SK-MEL-5 (cell line): Measurements from ENCODE around the gene GDPD4. TPM values are rescaled to one million over a fixed set of nuclear protein-coding genes. Genes with fewer than 3 reads are reported as not detected.

Source experiments
- DNase-seq: peaks from one replicate; pipeline ENCODE4 v3.0.0-alpha.2; 2016; ENCODE audit warnings: low read depth, low spot score
- in situ Hi-C: cut with HindIII; loops from 2 replicates; pipeline ENCODE4 v1.10.0; 2016; ENCODE audit warnings: low sequenced_read_pairs, high pct_unique_total_duplicates, low pct_unique_long_range_greater_than_20kb
- total RNA-seq: library from RNA; depleted of rRNA; stranded (reverse); fragments of >200 nt; shearing (Covaris generic); gene quantifications from 2 replicates; pipeline ENCODE4 v1.2.3, GENCODE V29; 2014

GDPD4 gene
- total RNA-seq, 1 experiment from 2014 or later, result not detected

DNA sequence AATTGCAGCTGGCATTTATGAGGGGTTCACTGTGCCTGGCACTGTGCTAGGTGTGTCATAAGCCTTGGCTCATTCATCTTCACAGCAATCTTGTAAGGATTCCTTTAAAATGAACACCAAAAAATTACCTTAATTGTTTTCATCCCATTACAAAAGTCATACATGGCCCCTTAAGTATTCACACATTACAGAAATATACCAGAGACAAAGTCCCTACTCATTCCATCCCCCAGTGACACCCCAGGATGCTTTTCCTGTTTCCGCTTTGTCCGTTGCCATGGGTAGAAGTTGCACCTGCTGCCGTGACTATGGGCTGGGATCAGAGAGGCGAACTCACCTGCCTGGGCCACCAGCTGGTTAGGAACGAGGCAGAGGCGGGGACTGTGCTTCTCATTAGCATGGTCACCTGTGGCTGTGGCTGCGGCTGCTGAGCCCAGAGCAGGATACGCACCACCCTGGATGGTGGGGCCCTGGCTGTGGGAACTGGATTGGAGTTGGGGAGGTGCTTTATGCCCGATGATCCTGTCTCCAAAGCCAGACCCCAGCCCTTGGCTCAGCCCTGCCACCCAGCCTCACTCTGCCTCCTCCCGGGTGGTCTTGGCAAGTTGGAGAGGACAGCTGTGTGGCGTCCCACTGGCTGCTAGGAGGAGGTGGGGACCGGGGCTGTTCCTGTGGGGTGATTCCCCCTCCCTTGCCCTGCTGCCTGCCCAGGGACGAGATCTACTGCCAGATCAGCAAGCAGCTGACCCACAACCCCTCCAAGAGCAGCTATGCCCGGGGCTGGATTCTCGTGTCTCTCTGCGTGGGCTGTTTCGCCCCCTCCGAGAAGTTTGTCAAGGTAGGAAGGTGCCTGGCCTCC, 112.6 kb downstream of the GDPD4 start:
- DNase-seq, result no peak
- in situ Hi-C loops, result no loop called here

DNA sequence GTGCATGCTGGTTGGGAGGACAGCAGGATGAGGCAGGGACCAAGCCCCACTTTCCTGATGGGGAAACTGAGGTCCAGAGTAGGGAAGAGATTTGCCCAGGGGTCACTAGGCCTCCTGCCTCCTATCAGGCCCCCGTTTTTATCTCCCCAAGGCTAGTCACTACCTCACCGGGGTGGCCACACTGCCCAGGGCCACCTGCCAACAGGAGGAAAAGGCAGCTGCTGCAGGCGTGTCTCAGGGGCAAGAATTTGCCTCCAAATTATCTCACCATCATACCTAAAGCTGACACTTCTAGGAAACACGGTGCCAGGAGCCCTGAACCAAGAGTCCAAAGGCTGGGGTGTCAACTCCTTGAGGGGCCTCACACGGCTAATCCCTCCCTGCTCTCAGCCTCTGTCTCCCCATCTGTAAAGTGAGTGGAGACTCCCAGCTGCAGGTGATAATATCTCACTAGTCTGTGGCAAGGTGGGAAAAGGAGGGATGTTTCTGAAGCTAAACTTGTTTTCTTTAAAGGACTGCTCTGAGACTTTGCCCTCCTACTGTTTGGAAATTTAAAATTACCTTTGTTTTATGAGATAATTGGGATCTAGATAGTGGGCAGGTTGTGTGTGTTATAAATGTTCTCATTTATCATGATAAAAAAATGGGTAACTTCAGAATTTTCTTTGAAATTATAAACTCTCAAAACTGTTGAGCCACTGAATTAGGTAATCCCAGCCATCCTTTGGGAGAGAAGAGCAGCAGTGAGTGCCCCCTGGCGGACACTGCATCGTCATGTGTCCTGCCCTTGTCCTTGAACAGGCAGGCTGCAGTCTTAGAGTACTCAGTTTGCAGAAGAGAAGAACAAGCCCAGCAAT, 113.5 kb downstream of the GDPD4 start:
- in situ Hi-C loops, result no loop called here

DNA sequence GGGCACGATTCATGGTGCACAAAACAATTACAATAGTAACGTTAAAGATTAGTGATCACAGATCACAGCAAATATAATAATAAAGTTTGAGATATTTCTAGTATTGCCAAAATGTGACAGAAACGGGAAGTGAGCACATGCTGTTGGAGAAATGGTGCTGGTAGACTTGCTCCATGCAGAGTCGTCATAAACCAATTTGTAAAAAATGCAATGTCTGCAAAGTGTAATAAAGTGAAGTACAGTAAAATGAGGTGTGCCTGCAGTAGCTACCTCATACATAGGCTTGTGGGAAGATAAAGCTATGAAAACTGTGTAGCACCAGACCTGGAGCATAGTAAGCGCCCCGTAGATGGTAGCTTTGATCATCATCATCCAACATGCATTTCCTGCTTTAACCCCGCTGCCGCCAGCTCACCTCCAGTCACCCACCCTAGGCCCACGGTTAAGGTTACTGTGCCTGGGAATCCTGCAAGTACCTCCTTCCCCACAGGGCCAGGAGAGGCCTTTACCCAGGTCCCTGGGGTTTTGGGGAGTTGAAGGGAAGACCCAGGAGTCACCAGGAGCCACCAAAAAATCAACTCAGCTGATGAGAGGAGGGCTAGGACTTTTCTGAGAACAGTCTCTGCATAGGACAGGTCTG, 114.3 kb downstream of the GDPD4 start:
- in situ Hi-C loops, result no loop called here

More for the DNA sequence above, 113.5 kb downstream of the GDPD4 start:
- peak; percentile 79 for DNase-seq

DNA sequence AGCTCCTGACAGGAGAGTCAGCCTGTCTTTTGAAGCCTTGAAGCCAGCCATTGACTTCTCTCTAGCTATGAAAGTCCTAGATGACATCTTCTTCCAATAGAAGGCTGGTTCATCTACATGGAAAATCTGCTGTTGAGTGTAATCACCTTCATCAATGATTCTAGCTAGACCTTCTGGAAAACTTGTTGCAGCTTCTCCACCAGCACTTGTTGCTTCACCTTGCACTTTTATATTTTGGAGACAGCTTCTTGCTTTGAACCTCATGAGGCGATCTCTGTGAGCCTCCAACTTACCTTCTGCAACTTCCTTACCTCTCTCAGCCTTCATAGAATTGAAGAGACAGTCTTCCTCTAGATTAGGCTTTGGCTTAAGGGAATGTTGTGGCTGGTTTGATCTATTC, 115.2 kb downstream of the GDPD4 start:
- in situ Hi-C loops, result no loop called here
- DNase-seq, result no peak

More for the DNA sequence above, 114.3 kb downstream of the GDPD4 start:
- no peak for DNase-seq

DNA sequence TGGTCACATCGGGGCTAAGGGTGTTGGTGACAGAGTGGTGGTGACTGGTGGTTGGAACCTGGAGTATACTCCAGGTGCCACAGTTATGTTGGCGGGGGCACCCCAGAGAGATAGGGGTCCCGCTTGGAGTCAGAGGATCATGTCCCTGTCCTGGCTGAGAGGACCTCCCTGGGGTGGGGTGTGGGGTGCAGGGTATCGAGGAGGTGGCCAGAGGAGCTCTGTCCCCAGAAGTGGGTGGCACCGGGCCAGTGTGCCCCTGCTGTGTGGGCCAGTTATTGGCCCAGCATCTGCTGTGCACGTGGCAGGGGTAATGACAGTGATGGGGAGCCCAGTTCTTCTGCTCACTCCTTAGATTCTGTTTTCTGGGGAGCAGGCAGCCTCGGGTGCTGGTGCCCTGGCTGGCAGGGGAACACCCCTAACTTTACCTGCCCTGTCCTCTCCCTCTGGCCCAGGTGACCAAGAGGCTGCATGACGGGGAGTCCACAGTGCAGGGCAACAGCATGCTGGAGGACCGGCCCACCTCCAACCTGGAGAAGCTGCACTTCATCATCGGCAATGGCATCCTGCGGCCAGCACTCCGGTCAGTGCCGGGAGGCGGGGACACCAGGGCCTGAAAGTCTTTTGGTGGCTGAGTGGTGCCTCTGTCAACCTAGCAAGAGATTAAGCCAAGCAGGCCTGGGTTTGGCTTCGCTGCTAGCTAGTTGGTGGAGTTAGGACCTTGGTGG, 117.2 kb downstream of the GDPD4 start:
- in situ Hi-C loops, result no loop called here
- DNase-seq, result no peak

DNA sequence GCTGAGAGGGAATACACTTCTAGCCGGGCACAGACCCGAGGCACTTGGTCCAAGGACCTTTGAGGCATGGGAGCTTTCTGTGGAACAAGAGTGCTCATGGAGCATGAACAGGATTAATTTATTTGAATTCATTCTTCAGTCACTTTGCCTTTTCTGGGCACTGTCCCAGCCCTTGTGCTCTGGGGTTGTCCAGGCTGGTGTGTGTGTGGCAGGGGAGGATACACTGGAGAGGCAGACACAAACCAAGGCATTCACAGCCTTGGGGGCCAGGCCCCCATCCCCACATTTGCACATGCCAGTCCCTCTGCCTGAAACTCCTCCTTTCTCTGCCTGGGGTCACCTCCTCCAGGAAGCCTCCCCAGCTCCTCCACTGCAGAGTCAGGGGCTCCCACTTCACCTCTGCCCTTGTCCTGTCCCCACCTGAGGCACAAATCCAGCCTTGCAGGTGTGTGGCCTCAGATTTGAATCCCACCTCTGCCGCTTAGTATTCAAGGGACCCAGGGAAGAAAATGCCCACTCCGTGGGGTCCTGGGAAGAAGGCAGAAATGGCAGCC, 118.0 kb downstream of the GDPD4 start:
- in situ Hi-C loops, result no loop called here

DNA sequence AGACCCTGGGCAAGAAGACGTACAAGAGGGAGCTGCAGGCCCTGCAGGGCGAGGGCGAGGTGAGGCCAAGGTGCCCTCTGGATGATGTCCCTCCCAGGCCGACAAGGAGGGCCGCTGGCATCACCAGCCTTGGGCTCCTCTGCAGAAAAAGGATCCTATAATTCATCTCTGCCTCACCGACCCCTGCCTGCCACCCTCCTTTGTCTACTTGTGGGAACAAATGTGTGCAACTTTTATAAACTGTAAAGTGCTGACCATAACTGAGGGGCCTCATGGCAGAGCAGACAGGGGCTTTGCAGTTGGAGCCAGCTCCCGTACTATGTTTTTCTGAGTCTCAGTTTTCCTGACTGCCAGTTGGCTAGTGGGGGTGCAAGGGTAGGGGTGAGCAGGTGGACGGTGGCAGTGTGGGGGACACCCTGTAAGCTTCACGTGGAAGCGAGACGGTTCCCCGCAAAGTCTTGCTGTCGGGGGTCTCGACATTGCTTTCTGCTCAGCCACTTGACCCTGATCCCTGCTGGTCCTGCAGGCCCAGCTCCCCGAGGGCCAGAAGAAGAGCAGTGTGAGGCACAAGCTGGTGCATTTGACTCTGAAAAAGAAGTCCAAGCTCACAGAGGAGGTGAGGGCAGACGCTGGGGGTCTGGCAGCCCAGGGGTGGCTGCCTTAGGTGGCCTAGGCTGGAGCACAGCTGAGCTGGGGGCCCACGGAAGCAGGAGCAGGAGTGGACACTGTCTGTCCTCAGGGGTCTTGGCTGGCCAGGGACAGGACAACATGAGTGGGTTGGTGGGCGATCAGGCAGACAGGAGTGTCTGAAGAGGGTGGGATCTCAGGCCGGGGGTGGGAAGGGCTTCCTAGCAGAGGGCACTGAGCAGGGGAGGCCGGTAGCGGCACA, 118.7 kb downstream of the GDPD4 start:
- no peak for DNase-seq
- in situ Hi-C loops, result no loop called here

More for the DNA sequence above, 118.0 kb downstream of the GDPD4 start:
- no peak for DNase-seq

DNA sequence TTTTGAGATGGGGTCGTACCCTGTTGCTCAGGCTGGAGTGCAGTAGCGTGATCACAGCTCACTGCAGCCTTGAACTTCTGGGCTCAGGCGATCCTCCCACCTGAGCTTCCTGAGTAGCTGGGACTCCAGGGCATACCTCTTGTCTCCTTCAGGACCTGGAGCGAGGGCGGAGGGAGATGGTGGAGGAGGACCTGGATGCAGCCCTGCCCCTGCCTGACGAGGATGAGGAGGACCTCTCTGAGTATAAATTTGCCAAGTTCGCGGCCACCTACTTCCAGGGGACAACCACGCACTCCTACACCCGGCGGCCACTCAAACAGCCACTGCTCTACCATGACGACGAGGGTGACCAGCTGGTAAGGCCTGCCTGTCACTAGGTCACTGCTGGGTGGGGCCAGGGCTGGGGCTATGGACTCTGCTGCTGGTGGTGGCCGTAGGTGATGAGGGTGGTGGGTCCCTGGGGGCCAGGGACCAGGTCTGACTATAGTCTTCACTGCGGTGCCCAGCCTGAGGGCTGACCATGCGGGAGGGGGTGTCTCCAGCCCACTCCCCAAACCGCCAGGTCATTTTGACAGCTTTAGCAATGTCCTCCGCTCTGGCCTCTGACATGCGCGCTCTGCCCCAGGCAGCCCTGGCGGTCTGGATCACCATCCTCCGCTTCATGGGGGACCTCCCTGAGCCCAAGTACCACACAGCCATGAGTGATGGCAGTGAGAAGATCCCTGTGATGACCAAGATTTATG, 119.5 kb downstream of the GDPD4 start:
- in situ Hi-C loops, result no loop called here
- DNase-seq, result no peak

DNA sequence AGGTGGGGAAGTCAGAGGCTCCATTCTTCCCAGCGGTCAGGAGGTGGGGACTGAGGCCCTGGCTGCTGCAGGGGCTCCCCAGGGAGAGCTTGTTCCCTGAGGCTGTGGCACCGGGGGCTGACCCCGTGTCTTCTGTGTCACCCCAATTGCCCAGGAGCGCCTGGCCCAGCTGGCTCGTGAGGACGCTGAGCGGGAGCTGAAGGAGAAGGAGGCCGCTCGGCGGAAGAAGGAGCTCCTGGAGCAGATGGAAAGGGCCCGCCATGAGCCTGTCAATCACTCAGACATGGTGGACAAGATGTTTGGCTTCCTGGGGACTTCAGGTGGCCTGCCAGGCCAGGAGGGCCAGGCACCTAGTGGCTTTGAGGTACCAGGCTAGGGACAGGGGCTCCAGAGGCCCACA, 120.3 kb downstream of the GDPD4 start:
- in situ Hi-C loops, result no loop called here

DNA sequence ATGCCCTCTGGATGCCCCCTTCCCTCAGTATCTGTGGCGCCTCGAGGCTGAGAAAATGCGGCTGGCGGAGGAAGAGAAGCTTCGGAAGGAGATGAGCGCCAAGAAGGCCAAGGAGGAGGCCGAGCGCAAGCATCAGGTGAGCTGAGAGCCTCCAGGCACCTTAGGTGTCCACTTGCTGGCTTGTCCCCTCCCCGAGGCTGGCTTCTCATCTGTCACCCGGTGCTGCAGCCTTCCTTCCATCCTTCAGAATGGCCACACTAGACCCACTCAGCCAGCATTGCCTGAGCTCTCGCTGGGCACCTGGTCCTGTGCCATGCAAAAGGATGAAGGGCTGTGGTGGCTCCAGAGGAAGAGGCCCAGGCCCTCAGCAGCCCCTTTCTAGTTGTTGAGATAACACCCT, 121.1 kb downstream of the GDPD4 start:
- no peak for DNase-seq
- in situ Hi-C loops, result no loop called here

More for the DNA sequence above, 120.3 kb downstream of the GDPD4 start:
- DNase-seq, result no peak

DNA sequence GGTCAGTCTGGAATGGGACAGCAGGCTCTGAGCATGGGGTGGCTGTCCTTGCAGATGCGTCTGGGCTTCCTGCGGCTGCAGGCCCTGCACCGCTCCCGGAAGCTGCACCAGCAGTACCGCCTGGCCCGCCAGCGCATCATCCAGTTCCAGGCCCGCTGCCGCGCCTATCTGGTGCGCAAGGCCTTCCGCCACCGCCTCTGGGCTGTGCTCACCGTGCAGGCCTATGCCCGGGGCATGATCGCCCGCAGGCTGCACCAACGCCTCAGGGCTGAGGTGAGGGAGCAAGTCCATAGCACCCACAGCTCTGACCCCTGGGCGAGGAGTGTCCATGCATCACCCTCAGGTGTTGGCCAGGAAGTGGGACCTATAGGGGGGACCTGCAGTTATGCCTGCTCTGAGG, 121.8 kb downstream of the GDPD4 start:
- in situ Hi-C loops, result no loop called here
- DNase-seq, result no peak

DNA sequence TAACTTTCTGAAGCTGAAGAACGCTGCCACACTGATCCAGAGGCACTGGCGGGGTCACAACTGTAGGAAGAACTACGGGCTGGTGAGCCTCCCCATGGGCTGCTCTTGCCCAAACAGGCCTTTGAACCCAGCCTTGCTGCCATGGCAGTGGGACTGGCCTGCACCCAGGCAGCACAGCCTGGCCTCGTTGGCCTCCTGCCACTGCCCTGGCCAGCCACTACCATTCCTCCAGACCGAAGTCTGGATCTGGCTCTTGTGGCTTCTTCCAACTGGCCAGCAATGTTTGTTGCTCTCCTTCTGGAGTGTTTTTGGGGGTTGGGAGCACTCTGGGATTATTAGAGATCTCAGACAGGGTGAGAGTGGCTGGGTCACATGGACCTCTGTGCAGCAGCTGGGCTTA, 122.4 kb downstream of the GDPD4 start:
- in situ Hi-C loops, result no loop called here
- DNase-seq, result no peak

DNA sequence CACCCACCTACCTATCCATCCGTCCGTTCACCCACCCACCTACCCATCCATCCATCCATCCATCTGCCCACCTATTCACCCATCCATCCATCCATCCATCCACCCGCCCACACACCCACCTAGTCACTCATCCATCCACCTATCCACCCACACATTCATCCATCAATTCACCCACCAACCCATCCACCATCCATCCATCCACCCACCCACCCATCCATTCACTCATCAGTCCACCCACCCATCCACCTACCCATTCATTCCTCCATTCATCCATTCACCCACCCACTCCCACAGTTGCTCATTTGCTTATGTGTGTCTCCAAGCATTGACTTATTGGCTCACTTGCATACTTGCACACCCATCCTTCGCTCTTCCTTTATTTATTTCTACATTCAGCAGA, 123.3 kb downstream of the GDPD4 start:
- in situ Hi-C loops, result no loop called here

DNA sequence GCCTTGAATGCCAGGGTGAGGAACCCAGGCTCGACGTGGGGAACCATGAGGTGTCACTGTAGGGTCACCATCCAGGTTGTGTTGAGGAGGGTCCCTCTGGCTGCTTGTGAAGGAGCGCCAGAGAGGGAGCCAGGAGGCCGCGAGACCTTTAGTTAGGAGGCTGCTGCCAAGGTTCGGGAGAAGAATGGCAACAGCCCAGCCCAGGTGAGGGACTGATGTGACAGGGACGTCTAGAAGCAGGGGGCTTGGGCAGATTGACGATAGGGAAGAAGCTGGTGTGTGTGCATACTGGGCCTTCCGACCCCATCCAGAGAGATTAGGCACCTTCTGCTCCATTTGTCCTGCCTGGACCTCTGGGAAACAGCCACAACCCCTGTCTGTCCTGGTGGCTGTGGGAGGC, 124.5 kb downstream of the GDPD4 start:
- in situ Hi-C loops, result no loop called here
- no peak for DNase-seq

More for the DNA sequence above, 123.3 kb downstream of the GDPD4 start:
- DNase-seq, result no peak

DNA sequence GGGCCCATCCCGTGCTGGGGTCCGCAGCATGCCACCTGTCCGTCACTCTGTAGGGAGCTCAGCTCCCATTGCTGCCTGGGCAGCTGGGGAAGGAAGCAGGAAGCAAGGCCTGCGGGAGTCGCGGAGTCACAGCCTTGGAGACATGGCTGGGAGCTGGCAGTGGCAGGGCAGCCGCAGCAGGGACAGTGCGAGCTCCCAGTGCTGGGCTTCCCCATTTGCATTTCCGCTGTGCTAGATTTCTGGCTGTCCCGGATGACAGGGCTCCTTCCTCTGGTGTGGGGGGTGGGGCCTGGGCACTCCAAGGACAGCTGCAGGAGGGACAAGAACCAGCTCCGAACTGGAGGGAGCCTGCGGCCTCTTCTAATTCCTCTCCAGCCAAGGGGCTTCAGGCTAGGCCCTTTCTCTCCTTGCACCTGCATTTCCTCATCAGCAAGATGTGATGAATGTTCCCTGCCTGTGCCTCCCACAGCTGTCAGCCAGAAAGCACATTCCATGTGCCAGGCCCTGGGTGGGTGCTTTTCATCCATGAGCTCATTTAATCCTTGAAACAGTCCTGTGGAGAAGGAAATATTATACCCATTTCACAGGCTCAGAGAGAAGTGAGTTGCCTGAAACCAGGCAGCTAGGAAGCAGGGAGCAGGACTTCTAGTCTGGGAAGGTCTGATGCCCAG, 125.5 kb downstream of the GDPD4 start:
- in situ Hi-C loops, result no loop called here
- no peak for DNase-seq
